ENCODE data around the gene MASP1. TPM values are rescaled to one million over a fixed set of nuclear protein-coding genes. Genes with fewer than 3 reads are reported as not detected.

MASP1 gene
- total RNA-seq, 1 experiment from 2014 or later = 1.0 TPM

DNA sequence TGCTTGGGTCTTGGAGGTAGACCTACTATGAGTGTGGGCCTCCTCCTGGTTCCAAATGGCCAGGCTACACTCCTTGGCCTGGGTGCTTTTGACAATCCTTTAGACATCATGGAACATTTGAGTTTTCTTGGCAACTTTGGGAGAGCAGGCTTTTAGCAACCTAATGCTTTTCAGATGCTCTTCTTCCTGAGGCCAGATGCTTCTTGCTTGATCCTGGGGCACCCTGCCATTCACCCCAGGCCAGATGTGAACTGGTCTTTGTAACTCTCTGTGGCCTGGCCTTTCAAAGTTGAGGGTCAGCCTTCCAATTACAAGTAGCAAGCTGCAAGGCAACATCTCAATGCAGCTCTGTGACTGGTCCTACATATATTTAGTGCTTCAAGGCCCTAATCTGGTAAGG lies 53.8 kb downstream of the MASP1 start:
- H3K79me2 ChIP-seq (ENCODE audit: insufficient read depth, low read length) = no peaks in the 10 kb centered on the region
- TF ChIP-seq, protein P1, sequence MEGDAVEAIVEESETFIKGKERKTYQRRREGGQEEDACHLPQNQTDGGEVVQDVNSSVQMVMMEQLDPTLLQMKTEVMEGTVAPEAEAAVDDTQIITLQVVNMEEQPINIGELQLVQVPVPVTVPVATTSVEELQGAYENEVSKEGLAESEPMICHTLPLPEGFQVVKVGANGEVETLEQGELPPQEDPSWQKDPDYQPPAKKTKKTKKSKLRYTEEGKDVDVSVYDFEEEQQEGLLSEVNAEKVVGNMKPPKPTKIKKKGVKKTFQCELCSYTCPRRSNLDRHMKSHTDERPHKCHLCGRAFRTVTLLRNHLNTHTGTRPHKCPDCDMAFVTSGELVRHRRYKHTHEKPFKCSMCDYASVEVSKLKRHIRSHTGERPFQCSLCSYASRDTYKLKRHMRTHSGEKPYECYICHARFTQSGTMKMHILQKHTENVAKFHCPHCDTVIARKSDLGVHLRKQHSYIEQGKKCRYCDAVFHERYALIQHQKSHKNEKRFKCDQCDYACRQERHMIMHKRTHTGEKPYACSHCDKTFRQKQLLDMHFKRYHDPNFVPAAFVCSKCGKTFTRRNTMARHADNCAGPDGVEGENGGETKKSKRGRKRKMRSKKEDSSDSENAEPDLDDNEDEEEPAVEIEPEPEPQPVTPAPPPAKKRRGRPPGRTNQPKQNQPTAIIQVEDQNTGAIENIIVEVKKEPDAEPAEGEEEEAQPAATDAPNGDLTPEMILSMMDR (conservative IDR thresholded peaks at IDR 0.05) = no peak
- no peaks in the 10 kb centered on the region for H3K23me2 ChIP-seq (ENCODE audit: insufficient read length, low read depth, low read length, poor library complexity, severe bottlenecking)
- H3K23ac ChIP-seq (ENCODE audit: insufficient read length, low read depth, low read length) = no peak overlapping the region
- no peaks in the 10 kb centered on the region; a peak in 2 of 7 replicates for H3K36me3 Mint-ChIP-seq (ENCODE audit: insufficient read depth in 1 of 3, low read depth in 3 of 3)
- 0 out of 4 replicates have a peak, but pooled peaks cover 0 to 3% of the 10 kb centered on the region in 2 experiments for H3K4me1 Mint-ChIP-seq
- H2BK120ac ChIP-seq (ENCODE audit: low read depth, low read length, poor library complexity, severe bottlenecking) = no peak overlapping the region
- H3K9ac ChIP-seq (ENCODE audit: extremely low read depth, insufficient read length, low read length) = no peak overlapping the region
- no peak overlapping the region for H4K91ac ChIP-seq (ENCODE audit: insufficient read length, low read depth, low read length)
- H3K56ac ChIP-seq (ENCODE audit: insufficient read length, low read depth, low read length) = no peak overlapping the region
- H3K27ac Mint-ChIP-seq = no peak overlapping the region
- H3K27me3 Mint-ChIP-seq (ENCODE audit: low read depth) = no peaks in the 10 kb centered on the region; the same call in 1 of the 2 replicates
- no peak overlapping the region for H3K4me2 ChIP-seq (ENCODE audit: insufficient read depth, insufficient read length, low read length)
- no peak overlapping the region for H2BK15ac ChIP-seq (ENCODE audit: low read depth, low read length)
- H4K20me1 ChIP-seq (ENCODE audit: control insufficient read depth, insufficient read depth, insufficient read length) = no peaks in the 10 kb centered on the region
- no peak overlapping the region for H3K14ac ChIP-seq (ENCODE audit: insufficient read depth, low read length)
- H3T11ph ChIP-seq (ENCODE audit: low read length) = no peak overlapping the region
- no peak overlapping the region for H4K5ac ChIP-seq (ENCODE audit: insufficient read length, low read depth, low read length)
- H2AK5ac ChIP-seq (ENCODE audit: insufficient read length, low read length) = no peak overlapping the region
- H3K4me1 ChIP-seq (ENCODE audit: insufficient read depth, low read length) = no peaks in the 10 kb centered on the region
- no peak overlapping the region for H3K4me3 Mint-ChIP-seq
- H3K4ac ChIP-seq (ENCODE audit: low read depth, low read length) = no peak overlapping the region
- no peaks in the 10 kb centered on the region for H3K9me3 ChIP-seq (ENCODE audit: control insufficient read depth, low read depth, low read length)
- H3K79me1 ChIP-seq (ENCODE audit: insufficient read depth, low read depth, low read length, poor library complexity, severe bottlenecking) = no peaks in the 10 kb centered on the region
- H3K9me3 Mint-ChIP-seq = no peaks in the 10 kb centered on the region; a peak in 1 of 5 replicates
- H2BK20ac ChIP-seq (ENCODE audit: low read depth, low read length, poor library complexity, severe bottlenecking) = no peak overlapping the region
- no peak for DNase-seq
- H3K27me3 ChIP-seq (ENCODE audit: insufficient read depth, low read length) = no peaks in the 10 kb centered on the region
- no peak overlapping the region for H3K18ac ChIP-seq (ENCODE audit: insufficient read length, low read depth, low read length)
- no peak overlapping the region for H2BK12ac ChIP-seq (ENCODE audit: insufficient read length, low read depth, low read length)
- H2AFZ ChIP-seq (ENCODE audit: low read length) = no peak overlapping the region
- no peak overlapping the region for H3K27ac ChIP-seq (ENCODE audit: insufficient read length, low read depth, low read length)
- H4K8ac ChIP-seq (replicated peaks; ENCODE audit: insufficient read length, low read depth, low read length) = no peak overlapping the region
- H2BK5ac ChIP-seq (ENCODE audit: insufficient read length, low read length) = no peak overlapping the region

Measured in H9 (cell line).